ENCODE measurements around the gene ARL8A. TPM values are rescaled to one million over a fixed set of nuclear protein-coding genes. Genes with fewer than 3 reads are reported as not detected.
A peak's percentile ranks its signal among the peaks of the same experiment; 100 is the strongest.
"Not testable (repeated sequence)": the region's sequence is repeated elsewhere in the genome, so short reads cannot be mapped to it uniquely, and the experiment has no call there.

The ARL8A gene
- total RNA-seq, 2 donors from 2014 or later, result 36.3 to 41.0 TPM

GRCh38 chr1:202186327-202186726 lies 41.8 kb upstream of the ARL8A start:
- H3K27me3 ChIP-seq (replicated peaks; ENCODE audit: insufficient read depth), result no peaks in the 10 kb centered on the region
- no peak for ATAC-seq (ENCODE audit: insufficient number of reproducible peaks, low FRiP score, low read depth)
- TF ChIP-seq, protein P1, sequence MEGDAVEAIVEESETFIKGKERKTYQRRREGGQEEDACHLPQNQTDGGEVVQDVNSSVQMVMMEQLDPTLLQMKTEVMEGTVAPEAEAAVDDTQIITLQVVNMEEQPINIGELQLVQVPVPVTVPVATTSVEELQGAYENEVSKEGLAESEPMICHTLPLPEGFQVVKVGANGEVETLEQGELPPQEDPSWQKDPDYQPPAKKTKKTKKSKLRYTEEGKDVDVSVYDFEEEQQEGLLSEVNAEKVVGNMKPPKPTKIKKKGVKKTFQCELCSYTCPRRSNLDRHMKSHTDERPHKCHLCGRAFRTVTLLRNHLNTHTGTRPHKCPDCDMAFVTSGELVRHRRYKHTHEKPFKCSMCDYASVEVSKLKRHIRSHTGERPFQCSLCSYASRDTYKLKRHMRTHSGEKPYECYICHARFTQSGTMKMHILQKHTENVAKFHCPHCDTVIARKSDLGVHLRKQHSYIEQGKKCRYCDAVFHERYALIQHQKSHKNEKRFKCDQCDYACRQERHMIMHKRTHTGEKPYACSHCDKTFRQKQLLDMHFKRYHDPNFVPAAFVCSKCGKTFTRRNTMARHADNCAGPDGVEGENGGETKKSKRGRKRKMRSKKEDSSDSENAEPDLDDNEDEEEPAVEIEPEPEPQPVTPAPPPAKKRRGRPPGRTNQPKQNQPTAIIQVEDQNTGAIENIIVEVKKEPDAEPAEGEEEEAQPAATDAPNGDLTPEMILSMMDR (IDR thresholded peaks at IDR 0.05), result no peak

DNA sequence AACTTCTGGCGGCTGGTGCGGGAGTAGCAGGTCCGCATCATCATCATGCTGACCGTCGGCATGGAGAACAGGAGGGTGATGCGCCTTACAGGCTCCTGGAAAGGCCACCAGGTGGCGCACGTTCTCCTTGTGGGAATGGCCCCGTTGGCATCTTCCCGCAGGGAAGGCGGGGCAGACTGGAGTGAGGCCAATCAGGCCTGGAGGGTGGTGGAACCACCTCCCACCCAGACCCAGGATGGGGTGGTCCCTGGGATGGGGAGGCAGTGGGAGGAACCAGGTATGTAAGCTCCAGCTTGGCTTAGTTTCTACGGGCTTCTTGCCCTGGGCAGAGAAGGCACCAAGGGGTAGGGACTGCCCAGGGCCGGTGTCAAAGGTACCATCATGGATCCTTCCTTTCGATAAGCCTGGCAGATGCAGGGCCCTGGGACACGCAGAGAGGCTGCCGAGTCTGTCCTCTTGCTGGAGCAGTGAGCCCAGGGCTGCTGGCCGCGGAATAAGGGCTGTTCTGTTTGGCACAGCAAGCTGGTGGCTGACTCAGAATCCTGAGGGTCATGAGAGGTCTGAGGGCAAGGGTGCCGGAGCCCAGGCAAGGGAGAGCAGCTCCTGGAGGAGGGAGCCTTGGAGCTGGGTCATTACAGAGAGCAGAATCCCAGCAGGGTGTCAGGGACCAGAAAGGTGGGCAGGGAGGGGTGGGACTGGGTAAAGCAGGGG lies 40.4 kb upstream of the ARL8A start:
- Histone ChIP-seq H3K9me3 (no peaks in the 10 kb centered on the region), H3K27ac (no peak overlapping the region), H3K27me3 (replicated peaks; ENCODE audit: insufficient read depth) (no peaks in the 10 kb centered on the region), H3K4me1 (ENCODE audit: control insufficient read depth in 1 of 2, low read depth in 2 of 2) (peaks cover 0 to 24% of the 10 kb centered on the region in 2 donors), H3K36me3 (no peaks in the 10 kb centered on the region), H3K4me3 (peak overlapping the region; percentile 25)
- DNase-seq (ENCODE audit: low spot score) (peak; percentile 56), ATAC-seq (ENCODE audit: insufficient number of reproducible peaks, low FRiP score, low read depth) (peak; percentile 14)
- TF ChIP-seq, protein P1 (IDR thresholded peaks at IDR 0.05), result peak; percentile 87

More at GRCh38 chr1:202186327-202186726, 41.8 kb upstream of the ARL8A start:
- no peak for DNase-seq (ENCODE audit: low spot score)
- peaks cover 0 to 24% of the 10 kb centered on the region in 2 donors for H3K4me1 ChIP-seq (ENCODE audit: control insufficient read depth in 1 of 2, low read depth in 2 of 2)
- no peak overlapping the region for H3K27ac ChIP-seq
- no peaks in the 10 kb centered on the region for H3K36me3 ChIP-seq
- H3K9me3 ChIP-seq, result no peaks in the 10 kb centered on the region
- H3K4me3 ChIP-seq, result no peak overlapping the region

DNA sequence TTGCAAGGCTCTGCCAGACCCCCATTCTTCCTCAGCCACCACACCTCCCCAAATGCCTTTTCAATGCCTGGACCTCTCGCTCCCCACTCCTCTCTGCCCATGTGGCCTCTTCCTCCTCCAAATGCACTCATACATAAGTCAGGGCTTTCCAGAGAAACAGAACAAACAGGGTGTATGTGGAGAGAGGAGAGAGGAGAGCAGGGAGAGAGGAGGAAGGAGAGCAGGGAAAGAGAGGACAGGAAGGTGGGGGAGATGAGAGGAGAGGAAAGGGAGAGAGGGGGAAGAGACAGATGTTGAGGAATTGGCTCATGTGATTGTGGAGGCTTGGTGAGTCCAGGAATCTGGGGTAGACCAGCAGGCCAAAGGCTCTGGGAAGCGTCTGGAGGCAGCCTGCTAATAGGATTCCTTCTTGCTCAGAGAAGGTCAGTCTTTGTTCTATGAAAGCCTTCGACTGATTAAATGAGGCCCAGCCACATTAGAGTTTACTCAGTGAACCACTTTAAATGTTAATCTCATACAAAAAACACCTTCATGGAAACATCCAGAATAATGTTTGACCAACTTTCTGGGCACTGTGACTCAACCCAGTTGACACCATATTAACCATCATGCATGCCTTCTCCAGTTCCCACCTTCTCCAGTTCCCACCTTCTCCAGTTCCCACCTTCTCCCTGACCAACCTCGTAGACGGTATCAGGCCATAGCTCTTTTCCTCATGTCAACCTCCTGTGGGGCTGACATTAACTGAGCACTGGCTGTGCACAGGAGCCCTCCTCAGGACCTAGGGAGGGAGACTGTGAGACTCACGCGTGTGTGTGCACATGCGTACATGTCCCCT lies 37.7 kb upstream of the ARL8A start:
- DNase-seq (ENCODE audit: low spot score) (no peak), ATAC-seq (ENCODE audit: insufficient number of reproducible peaks, low FRiP score, low read depth) (no peak)
- Histone ChIP-seq H3K27ac (no peak overlapping the region), H3K4me3 (no peak overlapping the region), H3K27me3 (replicated peaks; ENCODE audit: insufficient read depth) (no peaks in the 10 kb centered on the region), H3K9me3 (no peaks in the 10 kb centered on the region), H3K36me3 (no peaks in the 10 kb centered on the region), H3K4me1 (ENCODE audit: control insufficient read depth in 1 of 2, low read depth in 2 of 2) (peaks cover 0 to 24% of the 10 kb centered on the region in 2 donors)
- TF ChIP-seq, protein P1 (IDR thresholded peaks at IDR 0.05), result no peak

- Histone ChIP-seq H3K27me3 (replicated peaks; ENCODE audit: insufficient read depth) (no peaks in the 10 kb centered on the region), H3K9me3 (no peaks in the 10 kb centered on the region), H3K27ac (no peak overlapping the region), H3K36me3 (no peaks in the 10 kb centered on the region), H3K4me3 (no peak overlapping the region), H3K4me1 (ENCODE audit: control insufficient read depth in 1 of 2, low read depth in 2 of 2) (peaks cover 0 to 18% of the 10 kb centered on the region in 2 donors)
- ATAC-seq (ENCODE audit: insufficient number of reproducible peaks, low FRiP score, low read depth) (no peak), DNase-seq (ENCODE audit: low spot score) (no peak)
- TF ChIP-seq, protein P1 (IDR thresholded peaks at IDR 0.05), result no peak
Measured at GRCh38 chr1:202181586-202181985, 37.0 kb upstream of the ARL8A start.

DNA sequence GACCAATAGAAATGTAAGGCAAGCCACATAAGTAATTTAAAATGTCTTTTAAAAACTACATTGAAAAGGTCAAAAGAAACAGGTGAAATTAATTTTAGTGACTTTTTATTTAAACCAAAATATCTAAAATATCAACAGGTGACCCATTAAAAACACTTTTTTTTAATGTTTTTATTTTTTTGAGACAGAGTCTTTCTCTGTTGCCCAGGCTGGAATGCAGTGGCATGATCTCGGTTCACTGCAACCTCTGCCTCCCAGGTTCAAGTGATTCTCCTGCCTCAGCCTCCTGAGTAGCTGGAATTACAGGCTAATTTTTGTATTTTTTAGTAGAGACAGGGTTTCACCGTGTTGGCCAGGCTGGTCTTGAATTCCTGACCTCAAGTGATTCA lies 36.2 kb upstream of the ARL8A start:
- peaks cover 0 to 14% of the 10 kb centered on the region in 2 donors for H3K4me1 ChIP-seq (ENCODE audit: control insufficient read depth in 1 of 2, low read depth in 2 of 2)
- H3K4me3 ChIP-seq; H3K27me3 ChIP-seq (replicated peaks; ENCODE audit: insufficient read depth); ATAC-seq (ENCODE audit: insufficient number of reproducible peaks, low FRiP score, low read depth); DNase-seq (ENCODE audit: low spot score); H3K36me3 ChIP-seq; H3K27ac ChIP-seq; H3K9me3 ChIP-seq: not testable (repeated sequence)
